Heart left ventricle (tissue), 16 donors: Measurements from ENCODE around the gene CLSTN2. TPM values are rescaled to one million over a fixed set of nuclear protein-coding genes. Genes with fewer than 3 reads are reported as not detected.

ENCODE experiments used
- ATAC-seq, 4 donors: fragments of 200-7000 bp; cut with Tn5 transposase; one replicate each; pipeline ENCODE4 v1.9.1; 2020 to 2022; ENCODE audit warnings: moderate library complexity in 4 of 4, mild to moderate bottlenecking in 3 of 4, moderate number of reproducible peaks in 1 of 4
- DNase-seq, 5 donors: peaks; one replicate each; pipeline ENCODE4 v3.0.0-alpha.2; 2020
- H3K27ac ChIP-seq, 12 donors: fragments of 200-600 bp; sonication (generic) in 4 of 12; one replicate each; pipeline versions ENCODE4 v1.5.0 to v1.8.0; 2016 to 2022; ENCODE audit warnings: mild to moderate bottlenecking in 2 of 12
- H3K27me3 ChIP-seq, 9 donors: fragments of 200-600 bp; sonication (generic) in 2 of 9; one replicate each; pipeline versions ENCODE4 v1.5.1 to v1.8.0; 2016 to 2022; ENCODE audit warnings: mild to moderate bottlenecking in 3 of 9
- H3K36me3 ChIP-seq, 9 donors: fragments of 200-600 bp; sonication (generic) in 2 of 9; one replicate each; pipeline versions ENCODE4 v1.5.0 to v1.8.0; 2018 to 2022; ENCODE audit warnings: mild to moderate bottlenecking in 2 of 9
- H3K4me1 ChIP-seq, 12 donors: fragments of 200-600 bp; sonication (generic) in 4 of 12; one replicate each; pipeline versions ENCODE4 v1.5.0 to v1.8.0; 2016 to 2022; ENCODE audit warnings: mild to moderate bottlenecking in 3 of 12
- H3K4me3 ChIP-seq, 12 donors: fragments of 200-600 bp; sonication (generic) in 4 of 12; one replicate each; pipeline versions ENCODE4 v1.5.0 to v1.8.0; 2017 to 2022; ENCODE audit warnings: mild to moderate bottlenecking in 9 of 12, moderate library complexity in 4 of 12
- H3K9me3 ChIP-seq, 12 donors: fragments of 200-600 bp; sonication (generic) in 4 of 12; one replicate each; pipeline versions ENCODE4 v1.5.0 to v1.8.0; 2016 to 2022; ENCODE audit warnings: mild to moderate bottlenecking in 1 of 12
- POLR2A ChIP-seq, 2 donors: fragments of 450-650 bp; IDR thresholded peaks; one replicate each; pipeline ENCODE4 v1.6.1; 2017; ENCODE audit warnings: antibody characterized with exemption in 2 of 2, mild to moderate bottlenecking in 2 of 2, moderate library complexity in 2 of 2
- WGBS, 4 donors: extraction: QIAGEN DNeasy Blood & Tissue Kit in 2 of 4; methylation state at CpG; one replicate each; pipeline versions ENCODE4 v1.1.5 to v1.1.7; 2013 to 2018; 5-methylcytosine and 5-hydroxymethylcytosine counted together
- intact Hi-C, 10 donors: fragments of 100-400 bp; cut with DNase I; formaldehyde crosslinking; loops; one replicate each; pipeline versions ENCODE4 v1.11.1 to v1.14.2; 2022
- polyA plus RNA-seq, 2 donors: library from polyadenylated mRNA; stranded (reverse); fragments of 200-250 nt; gene quantifications; one replicate each; pipeline ENCODE4 v1.2.3, GENCODE V29; 2013
- total RNA-seq, 9 donors: library from RNA; depleted of rRNA in 2 of 9; stranded (reverse); fragments of >200 nt in 2 of 9; fragmentation: NEBNext Ultra II Directional in 3 of 9; extraction: Animal tissue kit (Norgen Biotek cat#: 25700) in 3 of 9; gene quantifications; one replicate each; pipeline versions ENCODE4 v1.1.0 to v1.2.4, GENCODE V29; 2016 to 2023
- TF ChIP-seq, protein P1 (sequence below), 12 donors: fragments of 200-600 bp; sonication (generic) in 4 of 12; IDR thresholded peaks; one replicate each; pipeline versions ENCODE4 v1.5.0 to v1.8.0; 2018 to 2022; ENCODE audit warnings: antibody characterized with exemption in 12 of 12, mild to moderate bottlenecking in 5 of 12
- donor health status: ischemic (EF 13 %, LVEDD 7.1; RV severe dilation, severe dysfunction).
- donor health status: healthy with polysubstance abuse.
- donor health status: DM: no; HTN: yes; CAD: no.
- donor health status: DM: no; HTN: no; CAD: no.
- donor health status: ischemic (EF 25% LVEDD 6.9; RV normal size, moderate dysfunction).
- donor health status: ischemic (EF 25% LVEDD 5.7; RV mildly dilated, moderate dysfunction).
- donor health status: healthy.
- donor health status: DM: yes; HTN: yes; CAD: no.
- donor health status: ischemic (EF 35%, LVEDD 5.7; RV mildly dilated, moderate dysfunction).
- donor health status: nonischemic (EF 11% LVEDD 7.7; RV severe dilation, severe dysfunction).
- donor health status: DM: yes; HTN: yes; CAD: no.
- donor health status: PGD.
- donor health status: ischemic (EF 29% LVEDD 5.4; RV normal size, mild dysfunction).
- donor health status: nonischemic (EF 23%, LVEDD 6.1; RV moderate dilation, normal function).

The CLSTN2 gene
- total and polyA plus RNA-seq, 11 donors, result 0.69 to 7.6 (median 3.9) TPM

DNA sequence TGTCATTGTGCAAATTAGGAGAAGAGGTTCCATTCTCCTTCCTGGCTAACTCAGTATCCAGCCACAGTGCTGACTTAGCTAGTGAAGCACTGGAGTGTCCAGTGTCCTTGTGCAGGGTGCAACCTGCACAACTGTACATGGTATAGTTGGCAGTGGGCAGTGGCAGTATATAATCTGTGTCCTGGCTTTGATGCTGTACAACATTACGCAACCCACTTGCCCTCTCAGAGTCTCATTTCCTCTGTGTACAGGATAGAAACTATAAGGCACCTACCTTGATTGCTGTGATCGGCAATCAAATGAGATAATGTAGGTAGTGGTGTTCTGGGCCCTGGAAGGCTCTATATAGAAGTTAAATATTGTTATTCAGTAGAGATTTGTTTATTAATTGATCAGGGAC is 333.6 kb downstream of the CLSTN2 start:
- H3K27me3 ChIP-seq, result no peaks in the 10 kb centered on the region
- no peaks in the 10 kb centered on the region for H3K4me1 ChIP-seq
- 89 to 95% (median 94%) methylated on average over 2 of the region's 2 CpGs for WGBS, 4 donors

DNA sequence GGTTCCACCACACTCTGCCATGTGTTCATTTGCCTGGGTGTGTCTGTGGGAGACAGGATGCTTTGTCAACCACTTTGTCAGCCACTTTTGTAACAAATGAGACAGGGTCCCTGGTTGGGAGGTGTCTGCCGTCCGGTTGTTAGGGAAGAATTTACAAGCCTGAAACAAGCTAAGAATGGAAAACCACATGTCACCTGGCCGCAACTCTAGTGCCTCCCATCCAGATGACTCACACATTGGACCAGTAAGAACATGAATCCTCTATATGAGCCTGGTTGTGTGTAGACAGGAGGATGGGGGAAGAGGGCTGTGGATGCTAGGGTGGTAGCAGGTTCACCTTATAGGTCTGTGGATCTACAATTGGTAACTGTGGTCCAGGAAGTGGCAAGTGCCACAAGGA is 335.3 kb downstream of the CLSTN2 start:
- H3K9me3 ChIP-seq, result no peaks in the 10 kb centered on the region
- intact Hi-C loops, result loop anchor here in 2 of 10 donors (10.0 kb wide), 1 partner anchor 224 kb away; no protein-coding TSS in a partner anchor
- no peaks in the 10 kb centered on the region for H3K27me3 ChIP-seq
- H3K36me3 ChIP-seq, result no peaks in the 10 kb centered on the region
- H3K27ac ChIP-seq, result no peak overlapping the region
- DNase-seq, result no peak
- WGBS, 4 donors, result 80 to 88% (median 85%) methylated on average over 3 of the region's 3 CpGs
- H3K4me3 ChIP-seq, result no peak overlapping the region
- no peaks in the 10 kb centered on the region for H3K4me1 ChIP-seq
- TF ChIP-seq, protein P1, sequence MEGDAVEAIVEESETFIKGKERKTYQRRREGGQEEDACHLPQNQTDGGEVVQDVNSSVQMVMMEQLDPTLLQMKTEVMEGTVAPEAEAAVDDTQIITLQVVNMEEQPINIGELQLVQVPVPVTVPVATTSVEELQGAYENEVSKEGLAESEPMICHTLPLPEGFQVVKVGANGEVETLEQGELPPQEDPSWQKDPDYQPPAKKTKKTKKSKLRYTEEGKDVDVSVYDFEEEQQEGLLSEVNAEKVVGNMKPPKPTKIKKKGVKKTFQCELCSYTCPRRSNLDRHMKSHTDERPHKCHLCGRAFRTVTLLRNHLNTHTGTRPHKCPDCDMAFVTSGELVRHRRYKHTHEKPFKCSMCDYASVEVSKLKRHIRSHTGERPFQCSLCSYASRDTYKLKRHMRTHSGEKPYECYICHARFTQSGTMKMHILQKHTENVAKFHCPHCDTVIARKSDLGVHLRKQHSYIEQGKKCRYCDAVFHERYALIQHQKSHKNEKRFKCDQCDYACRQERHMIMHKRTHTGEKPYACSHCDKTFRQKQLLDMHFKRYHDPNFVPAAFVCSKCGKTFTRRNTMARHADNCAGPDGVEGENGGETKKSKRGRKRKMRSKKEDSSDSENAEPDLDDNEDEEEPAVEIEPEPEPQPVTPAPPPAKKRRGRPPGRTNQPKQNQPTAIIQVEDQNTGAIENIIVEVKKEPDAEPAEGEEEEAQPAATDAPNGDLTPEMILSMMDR (IDR thresholded peaks at IDR 0.05), result no peak
- TF ChIP-seq POLR2A (IDR thresholded peaks at IDR 0.05), result no peak
- no peak for ATAC-seq

More for the DNA sequence above, 333.6 kb downstream of the CLSTN2 start:
- intact Hi-C loops, result no loop called here
- no peak for ATAC-seq
- H3K36me3 ChIP-seq, result no peaks in the 10 kb centered on the region
- DNase-seq, result no peak
- no peak overlapping the region for H3K27ac ChIP-seq
- H3K9me3 ChIP-seq, result no peaks in the 10 kb centered on the region
- H3K4me3 ChIP-seq, result no peak overlapping the region
- TF ChIP-seq, protein P1 (IDR thresholded peaks at IDR 0.05), result no peak
- TF ChIP-seq POLR2A (IDR thresholded peaks at IDR 0.05), result no peak

DNA sequence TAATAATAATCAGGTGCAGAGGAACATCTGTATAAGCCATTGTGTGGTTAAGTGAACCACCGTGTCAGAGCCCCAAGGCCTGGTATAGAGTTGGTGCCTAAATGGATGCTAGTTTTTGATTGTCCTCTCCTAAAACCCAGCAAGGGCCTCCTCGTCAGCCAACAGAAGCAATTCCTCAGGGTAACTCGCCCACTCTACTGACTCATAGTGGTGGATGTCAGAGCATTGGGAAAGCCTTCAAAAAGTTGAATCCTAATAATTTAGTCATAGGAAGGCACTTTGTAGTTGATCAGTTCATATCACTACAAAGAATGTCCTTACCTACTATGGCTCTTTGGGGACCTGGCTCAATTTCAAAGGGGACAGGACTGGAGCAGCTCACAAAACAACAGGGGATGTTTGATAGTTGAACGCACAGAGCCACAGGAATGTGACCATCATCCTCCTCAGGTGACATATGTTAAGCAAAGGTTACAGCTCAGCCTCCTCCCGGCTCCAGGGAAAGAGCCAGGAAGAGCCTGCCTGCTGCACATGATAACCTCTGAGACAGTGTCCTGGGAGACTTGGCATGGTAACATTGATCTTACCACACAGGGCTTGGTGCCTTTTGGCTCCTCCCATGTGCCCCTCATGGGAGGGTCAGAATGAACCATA is 338.7 kb downstream of the CLSTN2 start:
- DNase-seq, result no peak
- Histone ChIP-seq H3K36me3 (no peaks in the 10 kb centered on the region), H3K9me3 (no peaks in the 10 kb centered on the region), H3K27me3 (no peaks in the 10 kb centered on the region), H3K4me3 (no peak overlapping the region), H3K4me1 (no peaks in the 10 kb centered on the region), H3K27ac (no peak overlapping the region)
- intact Hi-C loops, result loop anchor here in 2 of 10 donors (10.0 kb wide), 1 partner anchor 221 kb away; no protein-coding TSS in a partner anchor
- peak in 1 of 4 donors; percentile 36 for ATAC-seq
- TF ChIP-seq POLR2A (IDR thresholded peaks at IDR 0.05), result no peak
- TF ChIP-seq, protein P1 (IDR thresholded peaks at IDR 0.05), result no peak
- 44 to 57% (median 51%) methylated on average over 5 of the region's 5 CpGs for WGBS, 4 donors

DNA sequence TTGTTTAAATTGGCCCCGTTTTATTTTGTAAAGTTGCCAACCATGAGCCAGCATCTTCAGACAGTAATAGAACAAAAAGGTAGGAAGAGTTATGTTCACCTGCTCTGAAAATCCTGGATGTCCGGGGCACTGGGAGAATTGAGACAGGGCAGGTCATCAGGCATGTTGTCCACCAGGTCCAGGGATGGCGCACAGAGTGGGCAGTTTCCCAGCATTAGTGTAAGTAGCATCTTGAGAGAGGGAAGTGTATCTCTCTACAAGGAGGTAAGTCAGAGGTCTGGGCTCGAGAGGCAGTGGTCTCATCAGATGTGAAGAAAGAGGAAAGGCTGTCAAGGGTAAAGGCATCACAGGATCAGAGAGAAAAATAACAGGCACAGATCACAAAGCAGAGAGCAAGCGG is 339.4 kb downstream of the CLSTN2 start:
- Histone ChIP-seq H3K27me3 (no peaks in the 10 kb centered on the region), H3K36me3 (no peaks in the 10 kb centered on the region), H3K4me1 (no peaks in the 10 kb centered on the region), H3K4me3 (no peak overlapping the region), H3K27ac (no peak overlapping the region), H3K9me3 (no peaks in the 10 kb centered on the region)
- intact Hi-C loops, result loop anchor here in 2 of 10 donors (10.0 kb wide), 1 partner anchor 220 kb away; no protein-coding TSS in a partner anchor
- ATAC-seq (no peak), DNase-seq (no peak)
- TF ChIP-seq, protein P1 (IDR thresholded peaks at IDR 0.05), result no peak
- TF ChIP-seq POLR2A (IDR thresholded peaks at IDR 0.05), result no peak
- 70 to 80% (median 77%) methylated on average over 5 of the region's 5 CpGs for WGBS, 4 donors
